ENCODE measurements around the gene DEPDC7. TPM values are rescaled to one million over a fixed set of nuclear protein-coding genes. Genes with fewer than 3 reads are reported as not detected.

DEPDC7 gene
- total and polyA plus RNA-seq, 2 of the 13 experiments (the other 11 are each of a cell fraction or from before 2014, with no cell fraction given) = 17.3 to 33.3 TPM

GRCh38 chr11:33065445-33066178, 49.9 kb downstream of the DEPDC7 start (continued):
- TF ChIP-seq ZHX2 (IDR thresholded peaks at IDR 0.05; ENCODE audit: low read depth) (peak; percentile 20; the same call in 1 of the 2 replicates), ZHX2 (CRISPR knock-in tag; IDR thresholded peaks at IDR 0.05; ENCODE audit: borderline replicate concordance) (no peak), PPARG (CRISPR knock-in tag; conservative IDR thresholded peaks at IDR 0.05) (0 out of 2 replicates have a peak, but pooled peaks have one; percentile 17), MAZ (IDR thresholded peaks at IDR 0.05; ENCODE audit: borderline replicate concordance, low read depth, low read length) (no peak), MAZ (CRISPR knock-in tag; IDR thresholded peaks at IDR 0.05; ENCODE audit: low read depth) (0 out of 2 replicates have a peak, but pooled peaks have one; percentile 18), TEAD3 (CRISPR knock-in tag; optimal IDR thresholded peaks at IDR 0.05; ENCODE audit: borderline replicate concordance) (peak; percentile 40), ZNF614 (CRISPR knock-in tag; IDR thresholded peaks at IDR 0.05; ENCODE audit: borderline replicate concordance) (peak; percentile 36; the same call in 1 of the 2 replicates), ZNF331 (CRISPR knock-in tag; IDR thresholded peaks at IDR 0.05) (peak; percentile 47; the same call in 1 of the 2 replicates), KDM2A (CRISPR knock-in tag; IDR thresholded peaks at IDR 0.05; ENCODE audit: borderline replicate concordance, low read depth) (peak; percentile 69; the same call in 1 of the 2 replicates), AHR (CRISPR knock-in tag; IDR thresholded peaks at IDR 0.05) (0 out of 2 replicates have a peak, but pooled peaks have one; percentile 47), CHCHD3 (CRISPR knock-in tag; IDR thresholded peaks at IDR 0.05) (no peak), SP4 (CRISPR knock-in tag; IDR thresholded peaks at IDR 0.05) (0 out of 2 replicates have a peak, but pooled peaks have one; percentile 21), ZBTB25 (CRISPR knock-in tag; IDR thresholded peaks at IDR 0.05) (0 out of 2 replicates have a peak, but pooled peaks have one; percentile 46), GATAD2A (CRISPR knock-in tag; IDR thresholded peaks at IDR 0.05) (0 out of 2 replicates have a peak, but pooled peaks have one; percentile 25), NFKB2 (CRISPR knock-in tag; IDR thresholded peaks at IDR 0.05; ENCODE audit: borderline replicate concordance) (peak; percentile 60; the same call in 1 of the 2 replicates), YY1 (IDR thresholded peaks at IDR 0.05; ENCODE audit: insufficient read depth, insufficient replicate concordance, low read depth, low read length) (peak; percentile 38), ZNF124 (CRISPR knock-in tag; IDR thresholded peaks at IDR 0.05) (0 out of 2 replicates have a peak, but pooled peaks have one; percentile 41), ZNF687 (CRISPR knock-in tag; IDR thresholded peaks at IDR 0.05) (peak; percentile 62)
